ENCODE measurements around the gene DENND2A. TPM values are rescaled to one million over a fixed set of nuclear protein-coding genes. Genes with fewer than 3 reads are reported as not detected.
"Not testable (repeated sequence)": the region's sequence is repeated elsewhere in the genome, so short reads cannot be mapped to it uniquely, and the experiment has no call there.

The DENND2A gene, protein sequence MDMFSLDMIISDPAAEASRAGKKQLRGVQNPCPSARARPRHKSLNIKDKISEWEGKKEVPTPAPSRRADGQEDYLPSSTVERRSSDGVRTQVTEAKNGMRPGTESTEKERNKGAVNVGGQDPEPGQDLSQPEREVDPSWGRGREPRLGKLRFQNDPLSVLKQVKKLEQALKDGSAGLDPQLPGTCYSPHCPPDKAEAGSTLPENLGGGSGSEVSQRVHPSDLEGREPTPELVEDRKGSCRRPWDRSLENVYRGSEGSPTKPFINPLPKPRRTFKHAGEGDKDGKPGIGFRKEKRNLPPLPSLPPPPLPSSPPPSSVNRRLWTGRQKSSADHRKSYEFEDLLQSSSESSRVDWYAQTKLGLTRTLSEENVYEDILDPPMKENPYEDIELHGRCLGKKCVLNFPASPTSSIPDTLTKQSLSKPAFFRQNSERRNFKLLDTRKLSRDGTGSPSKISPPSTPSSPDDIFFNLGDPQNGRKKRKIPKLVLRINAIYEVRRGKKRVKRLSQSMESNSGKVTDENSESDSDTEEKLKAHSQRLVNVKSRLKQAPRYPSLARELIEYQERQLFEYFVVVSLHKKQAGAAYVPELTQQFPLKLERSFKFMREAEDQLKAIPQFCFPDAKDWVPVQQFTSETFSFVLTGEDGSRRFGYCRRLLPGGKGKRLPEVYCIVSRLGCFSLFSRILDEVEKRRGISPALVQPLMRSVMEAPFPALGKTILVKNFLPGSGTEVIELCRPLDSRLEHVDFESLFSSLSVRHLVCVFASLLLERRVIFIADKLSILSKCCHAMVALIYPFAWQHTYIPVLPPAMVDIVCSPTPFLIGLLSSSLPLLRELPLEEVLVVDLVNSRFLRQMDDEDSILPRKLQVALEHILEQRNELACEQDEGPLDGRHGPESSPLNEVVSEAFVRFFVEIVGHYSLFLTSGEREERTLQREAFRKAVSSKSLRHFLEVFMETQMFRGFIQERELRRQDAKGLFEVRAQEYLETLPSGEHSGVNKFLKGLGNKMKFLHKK
- 24.9 TPM for total RNA-seq

DNA sequence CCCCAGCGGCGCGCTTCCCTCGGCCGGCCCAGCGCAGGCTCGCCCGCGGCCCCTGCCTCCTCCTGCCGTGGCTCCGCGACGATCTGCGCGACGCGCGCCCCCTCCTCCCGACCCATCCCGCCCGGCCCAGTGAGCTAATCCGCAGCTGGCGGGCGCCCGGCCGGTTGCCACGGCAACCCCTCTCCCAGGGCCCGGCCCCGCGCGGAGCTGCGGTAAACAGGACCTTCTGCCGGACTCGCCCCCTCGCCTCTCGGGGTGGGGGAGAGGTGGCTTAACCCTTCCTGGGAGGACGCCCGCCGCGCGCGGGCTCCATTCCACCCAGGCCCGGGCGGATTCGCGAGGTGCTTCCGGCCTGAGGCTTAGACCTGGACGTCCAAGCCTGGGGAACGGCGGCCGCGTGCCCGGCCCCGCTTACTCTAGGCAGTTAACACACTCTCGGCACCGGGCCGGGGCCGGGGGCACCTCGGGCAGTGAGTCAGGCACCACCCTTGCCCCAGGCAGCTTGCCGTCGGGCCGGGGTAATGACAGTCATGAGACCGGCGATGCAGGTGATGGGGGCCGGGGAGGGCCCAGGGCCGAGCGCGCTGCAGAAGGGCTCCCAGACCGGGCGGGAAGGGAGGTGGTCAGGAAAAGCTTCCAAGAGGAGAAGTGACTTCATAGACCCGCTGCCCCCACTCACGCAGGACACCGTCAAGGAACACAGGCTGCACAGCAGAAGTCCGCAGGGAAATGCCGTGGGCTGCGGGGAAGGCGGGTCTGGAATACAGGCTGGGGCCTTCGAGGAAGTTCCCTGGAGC is at the start of gene DENND2A:
Gene DENND2A, minus strand, starts transcription at position 87 of the 797 bp plus-strand sequence. CDS start 38,416 bp downstream, outside the sequence.
- peak; percentile 81 for DNase-seq

DNA sequence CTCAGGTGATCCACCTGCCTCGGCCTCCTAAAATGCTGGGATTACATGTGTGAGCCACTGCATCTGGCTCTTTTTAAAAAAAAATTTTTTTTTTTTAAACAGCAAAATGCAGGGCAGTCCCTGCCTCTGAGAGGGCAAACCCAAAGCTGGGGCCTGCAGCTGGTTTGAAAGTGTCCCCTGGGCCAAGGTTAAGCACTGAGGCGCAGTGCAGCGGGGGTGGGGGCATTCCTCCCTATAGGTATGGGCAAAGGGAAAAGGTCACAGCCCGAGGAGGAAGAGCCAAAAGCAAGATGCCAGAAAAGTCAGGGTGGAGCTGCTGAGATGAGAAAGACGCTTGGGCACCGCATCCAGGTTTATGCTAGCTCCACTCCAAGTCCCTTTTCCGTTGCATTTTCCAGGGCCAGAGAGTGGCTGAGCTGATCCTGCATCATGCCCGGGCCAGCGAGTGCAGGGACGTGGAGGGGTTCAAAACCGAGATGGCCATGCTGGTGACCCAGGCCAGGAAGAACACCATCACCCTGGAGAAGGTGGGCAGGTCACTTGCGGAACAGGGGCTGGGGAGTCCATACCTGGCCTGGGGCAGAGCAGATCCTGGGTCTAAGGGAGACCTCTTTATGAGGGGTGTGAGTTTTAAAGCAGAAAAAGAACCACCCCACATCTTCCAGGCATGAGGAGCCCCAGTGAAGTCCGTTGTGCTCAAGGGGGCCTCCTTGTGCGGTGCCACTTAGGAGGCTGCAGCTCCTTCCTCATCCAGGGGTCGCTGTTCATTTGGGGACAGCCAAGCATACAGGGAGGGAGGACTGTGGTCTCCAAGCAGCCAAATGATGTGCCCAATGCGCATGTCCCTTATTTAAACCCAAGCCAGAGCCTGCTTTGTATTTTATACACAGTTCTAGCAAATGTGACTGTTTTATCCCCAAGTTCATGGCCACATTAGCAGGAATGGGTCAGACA is 48.9 kb upstream of the DENND2A start:
- DNase-seq, result no peak

DNA sequence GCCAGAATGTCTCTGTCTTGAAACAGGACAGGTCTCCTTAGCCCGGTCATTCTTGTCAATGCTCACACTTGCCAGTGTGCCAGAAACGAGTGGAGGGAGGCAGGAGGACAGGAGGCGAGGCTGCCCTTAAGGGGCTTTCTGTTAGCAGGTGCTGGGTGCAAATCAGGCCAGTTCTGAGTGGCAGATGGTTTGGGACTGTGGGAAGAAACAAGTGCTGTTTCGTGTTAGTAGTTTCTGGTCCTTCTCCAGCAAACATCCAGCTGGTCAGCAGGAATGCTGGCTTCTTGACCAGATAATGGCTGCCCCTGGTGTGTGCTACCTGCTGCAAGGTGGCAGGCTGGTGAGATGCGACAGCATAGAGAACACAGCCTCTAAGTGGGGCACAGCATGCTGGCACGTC is 47.7 kb upstream of the DENND2A start:
- no peak for DNase-seq

DNA sequence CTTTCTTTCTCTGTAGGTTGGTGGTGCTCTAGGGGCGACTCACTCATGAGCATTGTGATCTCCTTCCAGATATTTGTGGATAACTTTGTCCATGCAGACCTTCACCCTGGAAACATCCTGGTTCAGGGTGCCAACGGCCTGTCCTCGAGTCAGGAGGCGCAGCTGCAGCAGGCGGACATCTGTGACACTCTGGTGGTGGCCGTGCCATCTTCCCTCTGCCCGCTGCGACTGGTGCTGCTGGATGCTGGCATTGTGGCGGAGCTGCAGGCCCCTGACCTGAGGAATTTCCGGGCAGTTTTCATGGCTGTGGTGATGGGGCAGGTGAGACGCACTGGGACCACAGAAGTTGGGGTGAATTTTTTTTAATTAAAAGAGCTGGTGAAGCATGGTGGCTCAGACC is 46.3 kb upstream of the DENND2A start:
- DNase-seq, result no peak

DNA sequence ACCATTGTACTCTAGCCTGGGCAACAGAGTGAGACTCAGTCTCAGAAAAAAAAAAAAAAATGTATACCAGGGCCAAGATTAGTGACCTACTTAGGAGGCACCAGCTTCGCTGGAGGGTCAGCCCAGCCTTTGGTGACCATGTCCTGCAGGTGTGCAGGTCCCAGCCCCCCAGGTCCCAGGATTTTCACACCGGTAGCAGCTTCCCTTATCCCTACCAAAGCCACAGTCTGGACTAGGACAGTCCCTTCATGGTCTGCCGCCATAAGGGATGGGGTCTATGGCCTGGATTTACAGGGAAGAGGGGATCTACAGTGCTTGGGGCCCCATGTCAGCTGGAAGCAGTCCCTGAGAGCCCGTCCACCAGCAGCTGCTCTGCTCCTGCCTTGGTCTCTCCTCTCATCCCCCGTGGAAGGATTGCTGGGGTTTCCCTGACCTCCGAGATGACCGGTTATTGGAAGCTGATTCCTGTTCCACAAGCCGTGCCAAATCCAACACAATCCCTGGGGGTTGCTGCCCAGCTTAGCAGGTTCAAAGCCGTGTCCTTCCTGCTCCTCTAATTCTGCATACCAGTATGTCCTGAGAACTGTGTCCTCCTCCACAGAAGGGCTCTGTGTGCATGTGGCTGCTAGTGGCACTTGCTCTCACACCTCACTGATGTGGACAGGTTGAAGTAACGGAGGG is 44.9 kb upstream of the DENND2A start:
- DNase-seq, result no peak

DNA sequence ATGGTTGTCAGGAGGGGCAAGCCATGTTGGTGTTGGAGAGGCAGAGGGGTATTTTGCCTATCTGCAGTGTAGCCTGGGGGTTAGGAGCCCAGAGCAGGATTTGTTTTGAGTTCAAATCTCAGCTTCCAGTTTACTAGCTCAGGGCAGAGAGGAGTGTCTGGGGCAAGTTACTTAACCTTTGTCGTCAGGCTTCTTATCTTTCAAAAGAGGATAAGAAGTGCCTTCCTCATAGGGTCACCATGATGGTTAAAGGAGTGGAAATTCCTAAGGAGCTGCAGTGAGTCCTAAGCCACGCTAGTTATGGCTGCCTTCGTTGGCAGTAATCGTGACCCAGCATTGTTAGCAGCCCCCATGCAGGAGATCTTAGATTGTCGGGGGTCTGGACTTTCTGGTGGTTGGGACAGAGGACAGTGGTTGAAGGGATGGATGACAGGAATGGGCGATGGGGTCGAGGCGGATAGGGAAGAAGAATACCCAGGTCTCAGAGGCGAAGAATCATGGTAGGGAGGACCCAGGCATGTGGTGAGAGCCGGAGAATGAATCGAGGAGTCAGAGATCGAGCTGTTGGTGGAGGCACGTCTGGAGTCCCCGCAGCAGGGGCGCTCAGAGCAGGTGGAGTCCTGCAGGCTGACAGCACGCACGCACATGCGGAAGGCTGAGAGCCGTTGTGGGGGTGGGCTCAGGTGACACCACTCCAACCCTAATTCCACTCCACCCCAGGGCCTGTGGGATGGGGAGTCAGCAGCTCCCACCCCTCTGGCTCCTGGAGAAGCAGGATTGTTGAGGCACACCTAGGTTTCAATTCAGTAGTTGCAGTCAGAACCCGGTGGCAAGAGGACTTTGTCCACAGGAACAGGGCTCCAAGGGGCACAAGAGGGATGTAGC is 43.7 kb upstream of the DENND2A start:
- no peak for DNase-seq

DNA sequence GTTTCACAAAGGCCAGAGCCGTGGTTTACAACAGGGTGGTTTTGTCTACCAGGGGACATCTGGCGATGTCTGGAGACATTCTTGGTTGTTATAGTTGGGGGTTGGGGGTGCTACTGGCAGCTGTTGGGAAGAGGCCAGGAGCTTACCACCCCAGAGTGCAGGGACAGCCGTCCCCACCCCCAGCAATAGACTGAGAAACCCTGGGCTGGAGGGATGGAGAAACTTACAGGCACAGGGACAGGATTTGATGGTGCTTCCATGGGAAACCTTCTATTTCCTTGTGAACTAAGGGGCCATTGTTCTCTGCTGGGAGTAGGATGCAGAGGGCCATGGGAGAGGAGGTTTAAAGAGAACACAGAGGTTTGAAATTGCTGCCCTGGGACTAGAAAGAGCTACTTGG is 43.0 kb upstream of the DENND2A start:
- DNase-seq, result no peak

DNA sequence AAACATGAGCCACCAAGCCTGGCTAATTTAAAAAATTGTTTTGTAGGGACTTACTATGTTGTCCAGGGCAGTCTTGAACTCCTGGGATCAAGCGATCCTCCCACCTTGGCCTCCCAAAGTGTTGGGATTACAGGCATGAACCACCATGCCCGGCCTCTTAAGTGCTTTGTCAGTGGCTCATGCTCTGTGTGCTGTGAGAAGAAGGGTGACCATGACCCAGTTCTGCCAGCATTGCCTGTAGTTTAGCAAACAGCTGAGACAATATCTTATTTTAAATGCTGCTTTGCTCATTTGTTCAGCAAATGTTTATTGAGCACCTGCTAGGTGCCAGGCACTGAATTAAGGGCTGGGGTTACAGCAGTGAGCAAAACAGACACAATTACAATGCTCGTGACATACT is 41.2 kb upstream of the DENND2A start:
- DNase-seq, result no peak

DNA sequence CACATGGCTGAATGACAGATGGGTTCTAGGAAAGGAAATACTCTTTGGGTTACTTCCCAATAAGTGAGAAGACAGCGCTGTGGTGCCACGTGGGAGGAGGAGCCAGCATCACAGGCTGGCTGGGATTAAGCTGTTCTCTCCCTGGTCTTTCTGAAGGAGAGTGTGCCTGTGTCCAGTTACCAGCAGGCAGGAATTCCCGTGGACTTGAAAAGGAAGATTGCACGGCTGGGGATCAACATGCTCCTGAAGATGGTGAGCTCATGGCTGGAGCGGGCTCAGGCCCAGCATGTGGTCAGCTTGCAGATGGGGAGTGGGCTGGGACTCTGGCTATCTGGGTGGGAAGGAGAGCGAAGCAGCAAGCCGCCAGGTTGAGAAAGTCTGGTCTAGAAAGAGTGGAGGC is 40.3 kb upstream of the DENND2A start:
- no peak for DNase-seq

DNA sequence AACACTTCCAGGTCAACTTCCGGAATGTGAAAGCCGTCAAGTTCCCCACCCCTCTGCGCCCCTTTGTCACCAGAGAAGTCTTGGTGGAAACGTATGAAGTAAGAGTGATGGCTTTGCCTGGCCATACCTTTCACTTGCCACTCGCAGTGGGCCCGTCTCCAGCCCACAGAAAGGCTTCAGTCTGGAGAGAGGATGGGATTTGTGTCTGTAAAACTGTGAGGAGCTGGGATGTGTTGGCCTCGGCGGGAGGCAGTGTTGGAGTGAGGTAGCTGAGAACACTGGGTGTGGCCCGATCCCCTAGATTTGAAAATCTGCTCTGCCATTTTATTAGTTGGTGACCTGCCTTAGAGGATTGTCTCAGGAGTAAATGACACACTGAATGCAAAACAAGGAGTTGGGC is 38.6 kb upstream of the DENND2A start:
- no peak for DNase-seq

DNA sequence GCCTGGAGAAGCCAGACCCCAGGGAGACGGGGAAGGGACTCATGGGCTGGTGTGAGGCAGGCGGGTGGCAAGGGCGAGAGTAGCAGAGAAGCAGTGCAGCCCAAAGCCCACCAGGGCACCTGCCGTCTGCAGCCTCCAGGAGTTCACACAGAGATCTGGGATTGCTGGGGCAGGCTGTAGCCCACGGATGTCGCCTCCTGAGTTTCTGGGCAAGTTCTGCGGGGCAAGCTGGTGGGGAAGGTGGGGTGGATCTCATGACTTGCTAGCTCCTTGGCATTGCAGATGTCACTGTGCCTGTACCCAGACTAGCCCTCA is 38.2 kb upstream of the DENND2A start:
- DNase-seq, result no peak

DNA sequence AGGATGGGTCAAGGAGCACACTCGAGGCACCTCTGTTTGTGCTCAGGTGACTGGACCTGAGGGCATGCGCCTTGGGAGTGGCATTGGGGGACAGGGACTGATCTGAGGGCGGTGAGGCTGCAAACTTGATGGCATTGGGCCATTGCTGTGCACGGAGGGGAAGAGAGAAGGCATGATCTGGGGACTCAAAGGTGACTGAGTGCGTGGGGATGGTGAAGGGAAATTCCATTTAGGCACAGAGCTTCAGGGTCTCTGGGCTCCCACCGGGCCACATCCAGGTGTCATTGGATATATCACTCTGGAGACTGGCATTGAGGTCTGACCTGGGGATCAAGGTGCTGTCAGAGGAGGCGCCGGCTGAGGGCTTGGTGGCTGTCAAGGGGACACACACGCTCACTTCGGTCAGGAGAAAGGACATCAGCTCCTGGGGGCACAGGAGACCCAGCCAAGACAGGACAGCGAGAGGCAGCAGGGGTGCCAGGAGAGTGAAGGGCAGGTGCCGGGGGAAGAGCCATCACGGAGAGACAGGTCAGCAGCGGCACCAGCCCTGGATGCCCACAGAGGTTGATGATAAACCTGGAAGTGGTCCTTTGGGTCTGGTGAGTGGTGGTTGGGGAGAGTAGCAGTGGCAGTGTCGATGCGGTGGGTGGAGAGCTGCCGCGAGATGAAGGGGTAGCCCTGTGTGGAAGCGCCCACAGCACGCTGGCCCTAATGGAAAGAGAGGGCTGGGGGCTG is 37.6 kb upstream of the DENND2A start:
- DNase-seq, result no peak

DNA sequence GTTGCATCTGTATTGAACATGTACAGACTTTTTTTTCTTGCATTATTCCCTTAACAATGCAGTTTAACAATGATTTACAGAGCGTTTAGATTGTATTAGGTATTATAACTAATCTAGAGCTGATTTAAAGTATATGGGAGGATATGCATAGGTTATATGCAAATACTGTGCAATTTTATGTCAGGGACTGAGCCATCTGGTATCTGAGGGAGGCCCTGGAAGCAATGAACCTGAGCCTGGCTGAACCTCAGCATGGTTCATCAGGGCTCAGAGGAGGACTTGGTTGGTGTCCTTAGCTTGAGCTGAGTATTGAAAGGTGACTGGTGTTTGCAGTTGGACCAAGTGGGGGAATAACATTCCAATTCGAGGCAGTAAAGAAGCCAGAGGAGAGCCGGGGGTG is 36.9 kb upstream of the DENND2A start:
- no peak for DNase-seq

DNA sequence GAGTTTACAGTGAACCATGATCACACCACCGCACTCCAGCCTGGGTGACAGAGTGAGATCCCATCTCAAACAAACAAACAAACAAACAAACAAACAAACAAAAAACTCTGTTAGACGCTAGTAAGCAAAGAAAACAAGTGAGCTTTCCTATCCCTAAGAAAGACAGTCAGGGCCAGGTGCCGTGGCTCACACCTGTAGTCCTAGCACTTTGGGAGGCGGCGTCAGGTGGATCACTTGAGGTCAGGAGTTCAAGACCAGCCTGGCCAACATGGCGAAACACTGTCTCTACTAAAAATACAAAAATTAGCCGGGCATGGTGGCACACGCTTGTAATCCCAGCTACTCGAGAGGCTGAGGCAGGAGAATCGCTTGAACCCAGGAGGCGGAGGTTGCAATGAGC is 36.3 kb upstream of the DENND2A start:
- not testable (repeated sequence) for DNase-seq

DNA sequence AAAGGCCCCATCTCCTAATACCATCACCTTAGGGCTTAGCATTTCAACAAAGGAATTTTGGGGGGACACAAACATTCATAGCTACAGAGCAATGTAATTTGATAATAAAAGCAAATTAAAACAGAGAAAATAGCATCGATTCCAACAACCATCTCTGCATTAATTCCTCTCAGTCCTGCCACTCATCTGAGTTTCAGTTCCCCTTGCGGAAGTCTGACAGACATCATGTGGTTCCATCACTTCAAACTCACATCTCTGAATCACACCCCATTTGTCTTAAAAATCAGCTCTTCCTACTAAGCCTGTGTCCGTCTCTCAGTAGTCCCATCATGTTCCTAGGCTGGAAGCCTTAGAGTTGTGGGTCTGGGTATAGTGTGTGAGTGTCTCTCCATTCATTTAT is 35.7 kb upstream of the DENND2A start:
- DNase-seq, result no peak

DNA sequence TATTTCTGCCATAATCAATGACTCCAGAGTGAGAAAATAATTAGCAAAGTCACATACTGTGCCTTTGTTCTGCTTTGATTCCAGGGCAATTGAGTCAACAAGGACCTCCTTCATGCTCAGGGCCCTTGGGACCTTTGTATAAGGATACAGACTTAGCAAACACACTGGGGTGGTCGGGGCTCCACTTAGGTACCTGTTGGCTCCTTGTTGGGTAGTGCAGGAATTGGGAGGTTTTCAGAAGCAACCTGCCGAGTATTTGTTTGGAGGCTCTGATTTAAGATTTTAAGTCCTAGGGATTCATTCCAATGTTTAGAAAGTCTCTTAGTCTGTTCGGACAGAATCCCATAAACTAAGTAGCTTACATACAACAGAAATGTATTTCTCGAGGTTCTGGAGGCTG is 35.1 kb upstream of the DENND2A start:
- DNase-seq, result no peak

DNA sequence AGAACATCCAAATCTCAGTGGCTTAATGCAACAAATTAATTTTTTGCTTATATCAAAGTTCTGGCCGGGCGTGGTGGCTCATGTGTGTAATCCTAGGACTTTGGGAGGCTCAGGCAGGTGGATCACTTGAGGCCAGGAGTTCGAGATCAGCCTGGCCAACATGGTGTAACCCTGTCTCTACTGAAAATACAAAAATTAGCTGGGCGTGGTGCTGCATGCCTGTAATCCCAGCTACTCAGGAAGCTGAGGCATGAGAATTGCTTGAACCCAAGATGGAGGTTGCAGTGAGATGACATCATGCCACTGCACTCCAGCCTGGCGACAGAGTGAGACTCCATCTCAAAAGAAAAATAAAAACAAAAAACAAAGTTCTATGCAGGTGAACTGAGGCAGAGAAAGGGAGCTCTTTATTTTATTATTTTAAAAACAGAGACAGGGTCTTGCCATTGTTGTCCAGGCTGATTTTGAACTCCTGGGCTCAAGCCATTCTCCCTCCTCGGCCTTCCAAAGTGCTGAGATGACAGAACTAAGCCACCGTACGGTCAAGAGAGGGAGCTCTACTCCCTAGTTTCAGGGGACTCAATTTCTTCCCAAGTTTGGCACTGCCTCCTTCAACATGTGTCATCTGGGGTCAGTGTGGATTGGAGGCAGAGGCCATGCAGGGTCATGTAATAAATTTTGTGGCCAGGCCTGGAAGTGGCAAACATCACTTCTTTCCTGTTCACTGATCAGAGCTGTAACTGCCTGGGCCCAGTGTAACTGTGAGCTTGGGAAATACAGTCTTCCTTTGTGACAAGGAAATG is 34.5 kb upstream of the DENND2A start:
- no peak for DNase-seq

DNA sequence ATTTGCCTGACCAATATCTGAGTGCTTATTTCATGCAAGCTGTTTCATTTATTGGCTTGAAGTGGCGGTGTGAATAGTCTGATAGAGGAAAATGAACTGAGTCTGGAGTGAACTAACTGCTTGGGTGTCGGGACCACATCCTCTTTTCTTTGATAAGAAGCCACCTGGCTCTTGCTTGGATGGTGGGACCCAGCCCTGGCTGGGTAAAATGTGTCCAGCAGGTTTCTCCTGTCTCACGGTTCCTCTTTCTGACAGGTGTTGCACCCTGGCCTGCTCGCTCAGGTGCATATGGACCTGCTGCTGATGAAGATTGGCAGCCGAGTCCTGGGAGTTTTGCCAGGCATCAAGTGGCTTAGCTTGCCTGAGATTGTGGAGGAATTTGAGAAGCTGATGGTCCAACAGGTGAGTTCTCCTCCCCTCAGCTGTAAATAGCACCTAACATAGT is 33.8 kb upstream of the DENND2A start:
- no peak for DNase-seq
